Measurements from ENCODE around the gene VARS1. TPM values are rescaled to one million over a fixed set of nuclear protein-coding genes. Genes with fewer than 3 reads are reported as not detected.
"Not testable (repeated sequence)": the region's sequence is repeated elsewhere in the genome, so short reads cannot be mapped to it uniquely, and the experiment has no call there.

The VARS1 gene
- polyA plus RNA-seq (2013, experiment 1 of 2; ENCODE audit: insufficient read length): 79.9 TPM
- polyA plus RNA-seq (2013, experiment 2 of 2; ENCODE audit: insufficient read length): 74.4 TPM

DNA sequence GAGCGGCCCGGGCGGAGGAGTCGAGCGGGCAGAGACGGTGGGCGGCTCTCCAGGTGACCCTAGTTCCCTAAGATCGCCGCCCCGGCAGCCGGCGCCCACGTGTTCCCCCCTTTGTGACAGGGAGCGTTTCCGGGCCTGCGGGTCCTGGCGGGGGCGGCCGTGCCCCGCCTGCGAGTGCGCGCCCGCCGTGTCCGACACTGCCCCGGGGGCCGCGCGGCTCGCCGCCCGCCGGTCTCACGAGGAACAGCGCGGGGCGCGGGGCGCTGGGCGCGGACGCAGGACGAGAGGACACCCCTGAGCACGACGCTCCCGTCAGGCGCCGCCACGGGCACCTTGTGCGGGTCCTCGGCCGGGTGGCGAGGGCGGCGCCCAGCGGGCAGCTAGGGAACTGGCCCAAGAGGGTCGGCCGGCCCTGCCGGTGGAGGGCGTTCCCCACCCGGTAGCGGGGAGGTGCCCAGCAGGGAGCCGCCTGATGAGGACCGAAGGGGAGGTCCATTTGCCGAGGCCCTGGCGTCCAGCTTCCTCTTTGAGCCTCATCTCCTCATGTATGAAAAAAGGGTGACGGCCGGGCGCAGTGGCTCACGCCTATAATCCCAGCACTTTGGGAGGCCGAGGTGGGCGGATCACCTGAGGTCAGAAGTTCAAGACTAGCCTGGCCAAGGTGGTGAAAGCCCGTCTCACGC lies at the start of gene VARS1:
VARS1 (minus strand) TSS at position 137 of the 683 bp plus-strand sequence. CDS start 535 bp downstream, outside the sequence.
- peak; percentile 91 for DNase-seq

- no peak for DNase-seq
Observed at GRCh38 chr6:31844507-31844906, 49.0 kb upstream of the VARS1 start.

DNA sequence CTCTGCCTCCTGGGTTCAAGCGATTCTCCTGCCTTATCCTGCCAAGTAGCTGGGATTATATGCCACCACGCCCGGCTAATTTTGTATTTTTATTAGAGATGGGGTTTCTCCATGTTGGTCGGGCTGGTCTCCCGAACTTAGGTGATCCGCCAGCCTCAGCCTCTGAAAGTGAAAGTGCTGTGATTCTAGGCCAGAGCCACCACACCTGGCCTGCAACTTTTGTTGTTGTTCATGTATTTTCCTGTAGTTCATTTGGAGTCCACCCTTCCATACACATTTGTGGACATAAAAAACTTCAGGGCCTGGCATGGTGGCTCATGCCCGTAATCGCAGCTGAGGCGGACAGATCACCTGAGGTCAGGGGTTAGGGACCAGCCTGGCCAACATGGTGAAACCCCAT lies 46.5 kb upstream of the VARS1 start:
- DNase-seq: no peak

DNA sequence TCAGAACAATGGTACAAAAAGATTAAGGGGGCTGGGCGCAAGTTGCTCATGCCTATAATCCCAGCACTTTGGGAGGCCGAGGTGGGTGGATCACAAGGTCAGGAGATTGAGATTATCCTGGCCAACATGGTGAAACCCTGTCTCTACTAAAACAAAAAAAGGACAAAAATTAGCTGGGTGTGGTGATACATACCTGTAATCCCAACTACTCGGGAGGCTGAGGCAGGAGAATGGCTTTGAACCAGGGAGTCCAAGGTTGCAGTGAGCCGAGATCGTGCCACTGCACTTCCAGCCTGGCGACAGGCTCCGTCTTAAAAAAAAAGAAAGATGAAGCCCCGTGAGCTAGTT lies 44.2 kb upstream of the VARS1 start:
- not testable (repeated sequence) for DNase-seq

DNA sequence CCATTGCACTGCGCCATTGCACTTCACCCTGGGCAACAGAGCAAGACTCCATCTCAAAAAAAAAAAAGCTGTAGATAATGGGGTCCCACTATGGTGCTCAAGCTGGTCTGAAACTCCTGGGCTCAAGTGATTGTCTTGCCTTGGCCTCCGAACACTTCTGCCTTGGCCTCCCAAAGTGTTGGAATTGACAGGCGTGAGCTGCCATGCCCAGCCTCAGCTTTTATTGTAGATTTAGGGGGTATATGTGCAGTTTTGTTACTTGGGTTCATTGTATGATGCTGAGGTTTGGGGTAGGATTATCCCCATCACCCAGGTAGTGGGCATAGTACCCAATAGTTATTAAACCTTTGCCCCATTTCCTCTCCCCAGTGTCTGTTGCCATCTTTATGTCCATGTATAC lies 43.4 kb upstream of the VARS1 start:
- no peak for DNase-seq

GRCh38 chr6:31838114-31838553 lies 42.6 kb upstream of the VARS1 start:
- DNase-seq: not testable (repeated sequence)

DNA sequence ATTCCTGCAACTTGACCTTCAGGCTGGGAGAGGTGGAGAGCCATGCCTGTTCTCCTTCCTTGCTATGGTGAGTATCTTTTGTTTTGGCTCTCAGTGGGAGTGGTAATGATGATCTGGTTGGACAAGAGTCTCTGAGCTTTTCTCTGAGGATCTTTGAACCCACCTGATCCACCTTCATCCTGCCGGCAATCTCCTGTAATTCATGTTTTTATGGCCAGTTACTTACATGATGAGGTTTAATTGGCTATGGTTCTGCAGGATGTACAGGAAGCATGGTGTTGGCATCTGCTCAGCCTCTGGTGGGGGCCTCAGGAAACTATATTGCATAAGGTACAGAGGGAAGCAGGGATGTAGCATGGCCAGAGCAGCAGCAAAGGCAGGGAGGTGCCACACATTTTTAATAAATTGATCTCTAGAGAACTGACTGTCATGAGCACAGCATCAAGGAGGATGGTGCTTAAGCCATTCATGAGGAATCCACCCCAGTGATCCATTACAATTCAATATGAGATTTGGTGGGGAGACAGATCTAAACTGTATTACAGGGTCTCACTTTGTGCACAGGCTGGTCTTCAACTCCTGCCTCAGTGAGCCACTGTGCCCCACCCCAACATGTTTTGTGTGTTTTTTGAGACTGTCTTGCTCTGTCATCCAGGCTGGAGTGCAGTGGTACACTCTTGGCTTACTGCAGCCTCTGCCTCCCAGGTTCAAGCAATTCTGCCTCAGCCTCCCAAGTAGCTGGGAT lies 42.0 kb upstream of the VARS1 start:
- DNase-seq: no peak

GRCh38 chr6:31836474-31837368 lies 41.2 kb upstream of the VARS1 start:
- no peak for DNase-seq

DNA sequence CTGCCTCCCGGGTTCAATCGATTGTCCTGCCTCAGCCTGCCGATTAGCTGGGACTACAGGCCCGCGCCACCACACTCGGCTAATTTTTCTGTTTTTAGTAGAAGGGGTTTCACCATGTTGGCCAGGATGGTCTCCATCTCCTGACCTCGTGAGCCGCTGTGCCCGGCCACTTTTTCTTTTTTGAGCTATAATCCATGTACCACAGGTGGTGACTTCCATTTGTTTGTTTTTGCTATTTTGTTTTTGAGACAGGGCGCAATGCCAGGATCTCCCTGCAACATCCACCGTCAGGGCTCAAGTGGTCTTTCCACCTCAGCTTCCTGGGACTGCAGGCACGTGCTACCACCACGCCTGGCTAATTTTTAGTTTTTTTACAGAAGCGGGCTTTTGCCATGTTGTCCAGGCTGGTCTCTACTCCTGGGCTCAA lies 40.5 kb upstream of the VARS1 start:
- no peak for DNase-seq

- DNase-seq: peak; percentile 89
Observed at GRCh38 chr6:31834367-31835250, 39.1 kb upstream of the VARS1 start.

DNA sequence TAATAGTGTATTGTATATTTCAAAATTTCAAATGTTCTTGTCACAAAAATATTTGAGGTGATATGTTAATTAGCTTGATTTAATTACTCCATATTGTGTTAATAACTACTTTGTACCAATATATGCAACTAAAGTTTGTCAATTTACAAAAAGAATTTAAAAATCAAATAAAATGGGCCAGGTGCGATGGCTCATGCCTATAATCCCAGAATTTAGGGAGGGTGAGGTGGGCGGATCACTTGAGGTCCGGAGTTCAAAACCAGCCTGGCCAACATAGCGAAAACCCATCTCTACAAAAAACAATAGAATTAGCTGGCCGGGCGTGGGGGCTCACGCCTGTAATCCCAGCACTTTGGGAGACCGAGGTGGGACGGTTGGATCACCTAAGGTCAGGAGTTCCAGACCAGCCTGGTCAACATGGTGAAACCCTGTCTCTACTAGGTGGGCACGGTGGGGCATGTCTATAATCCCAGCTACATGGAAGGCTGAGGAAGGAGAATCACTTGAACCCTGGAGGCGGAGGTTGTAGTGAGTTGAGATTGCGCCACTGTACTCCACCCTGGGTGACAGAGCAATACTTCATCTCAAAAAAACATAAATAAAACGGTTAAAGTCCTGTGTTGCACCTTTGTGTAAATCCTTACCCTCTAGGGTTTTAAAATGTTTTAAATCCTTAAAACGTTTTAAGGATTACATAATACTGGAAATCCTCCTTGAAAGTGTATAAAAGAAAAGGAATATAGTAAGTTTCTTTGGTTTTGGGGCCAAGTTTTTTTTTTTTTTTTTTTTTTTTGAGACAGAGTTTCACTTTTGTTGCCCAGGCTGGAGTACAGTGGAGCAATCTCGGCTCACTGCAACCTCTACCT lies 36.0 kb upstream of the VARS1 start:
- no peak for DNase-seq

GRCh38 chr6:31830886-31831335 lies 35.4 kb upstream of the VARS1 start:
- DNase-seq: no peak

DNA sequence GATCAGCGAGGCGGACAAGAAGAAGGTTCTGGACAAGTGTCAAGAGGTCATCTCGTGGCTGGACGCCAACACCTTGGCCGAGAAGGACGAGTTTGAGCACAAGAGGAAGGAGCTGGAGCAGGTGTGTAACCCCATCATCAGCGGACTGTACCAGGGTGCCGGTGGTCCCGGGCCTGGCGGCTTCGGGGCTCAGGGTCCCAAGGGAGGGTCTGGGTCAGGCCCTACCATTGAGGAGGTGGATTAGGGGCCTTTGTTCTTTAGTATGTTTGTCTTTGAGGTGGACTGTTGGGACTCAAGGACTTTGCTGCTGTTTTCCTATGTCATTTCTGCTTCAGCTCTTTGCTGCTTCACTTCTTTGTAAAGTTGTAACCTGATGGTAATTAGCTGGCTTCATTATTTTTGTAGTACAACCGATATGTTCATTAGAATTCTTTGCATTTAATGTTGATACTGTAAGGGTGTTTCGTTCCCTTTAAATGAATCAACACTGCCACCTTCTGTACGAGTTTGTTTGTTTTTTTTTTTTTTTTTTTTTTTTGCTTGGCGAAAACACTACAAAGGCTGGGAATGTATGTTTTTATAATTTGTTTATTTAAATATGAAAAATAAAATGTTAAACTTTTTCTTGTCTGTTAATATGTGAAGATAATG lies 34.2 kb upstream of the VARS1 start:
- peak; percentile 58 for DNase-seq

DNA sequence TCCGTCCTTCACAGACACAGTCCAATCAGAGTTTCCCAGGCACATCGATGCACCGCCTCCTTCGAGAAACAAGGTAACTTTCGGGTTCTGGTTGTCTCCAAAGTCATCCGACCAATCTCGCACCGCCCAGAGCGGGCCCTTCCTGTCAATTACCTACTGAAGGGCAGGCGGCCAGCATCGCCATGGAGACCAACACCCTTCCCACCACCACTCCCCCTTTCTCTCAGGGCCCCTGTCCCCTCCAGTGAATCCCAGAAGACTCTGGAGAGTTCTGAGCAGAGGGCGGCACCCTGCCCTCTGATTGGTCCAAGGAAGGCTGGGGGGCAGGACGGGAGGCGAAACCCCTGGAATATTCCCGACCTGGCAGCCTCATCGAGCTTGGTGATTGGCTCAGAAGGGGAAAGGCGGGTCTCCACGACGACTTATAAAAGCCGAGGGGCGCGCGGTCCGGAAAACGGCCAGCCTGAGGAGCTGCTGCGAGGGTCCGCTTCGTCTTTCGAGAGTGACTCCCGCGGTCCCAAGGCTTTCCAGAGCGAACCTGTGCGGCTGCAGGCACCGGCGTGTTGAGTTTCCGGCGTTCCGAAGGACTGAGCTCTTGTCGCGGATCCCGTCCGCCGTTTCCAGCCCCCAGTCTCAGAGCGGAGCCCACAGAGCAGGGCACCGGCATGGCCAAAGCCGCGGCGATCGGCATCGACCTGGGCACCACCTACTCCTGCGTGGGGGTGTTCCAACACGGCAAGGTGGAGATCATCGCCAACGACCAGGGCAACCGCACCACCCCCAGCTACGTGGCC lies 31.9 kb upstream of the VARS1 start, which contains the start of gene HSPA1B:
HSPA1B (plus strand) TSS at position 453 of the 794 bp plus-strand sequence; CDS start at position 666, 213 bp downstream.
- peak; percentile 100 for DNase-seq

DNA sequence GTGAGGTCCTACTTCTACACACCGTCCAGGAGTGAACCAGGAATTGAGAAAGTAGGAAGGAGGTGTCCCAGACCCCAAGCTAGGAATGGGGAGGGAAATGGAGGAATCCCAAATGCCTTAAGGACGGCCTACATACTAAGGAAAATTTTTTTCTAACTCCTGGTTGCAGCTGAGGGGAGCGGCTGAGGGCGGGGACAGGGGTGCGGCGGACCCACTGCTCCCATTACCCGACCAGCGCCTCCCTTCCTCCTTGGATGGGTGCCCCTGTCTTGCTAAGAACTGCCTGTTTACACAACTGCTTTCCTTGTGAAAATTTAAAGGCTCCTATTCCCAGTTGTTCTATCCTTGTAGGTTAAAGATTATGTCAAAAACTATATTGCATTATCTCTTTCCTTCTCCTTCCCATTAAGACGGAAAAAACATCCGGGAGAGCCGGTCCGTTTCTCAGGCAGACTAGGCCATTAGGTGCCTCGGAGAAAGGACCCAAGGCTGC lies 31.3 kb upstream of the VARS1 start:
- DNase-seq: peak; percentile 87

GRCh38 chr6:31825553-31825952 lies 30.0 kb upstream of the VARS1 start:
- no peak for DNase-seq

DNA sequence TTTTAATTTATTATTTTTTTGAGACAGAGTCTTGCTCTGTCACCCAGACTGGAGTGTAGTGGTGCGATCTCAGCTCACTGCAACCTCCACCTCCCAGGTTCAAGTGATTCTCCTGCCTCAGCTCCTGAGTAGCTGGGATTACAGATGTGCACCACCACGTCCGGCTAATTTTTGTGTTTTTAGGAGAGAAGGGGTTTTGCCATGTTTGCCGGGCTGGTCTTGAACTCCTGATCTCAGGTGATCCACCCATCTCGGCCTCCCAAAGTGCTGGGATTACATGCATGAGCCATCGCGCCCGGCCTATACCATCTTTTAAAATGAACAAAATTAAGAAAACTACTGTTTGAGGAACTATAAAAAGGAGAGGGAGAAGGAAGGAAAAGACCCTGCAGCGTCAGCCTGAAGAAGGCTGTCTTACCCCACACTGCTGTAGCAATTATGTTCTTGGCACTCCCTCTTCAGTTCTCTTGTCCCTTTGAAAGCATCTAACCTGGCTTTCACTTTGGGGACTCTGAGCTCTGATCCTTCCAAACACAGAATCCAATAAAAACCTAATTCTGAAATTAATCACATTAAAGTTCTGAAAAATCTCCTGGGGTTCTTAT lies 28.1 kb upstream of the VARS1 start:
- not testable (repeated sequence) for DNase-seq

DNA sequence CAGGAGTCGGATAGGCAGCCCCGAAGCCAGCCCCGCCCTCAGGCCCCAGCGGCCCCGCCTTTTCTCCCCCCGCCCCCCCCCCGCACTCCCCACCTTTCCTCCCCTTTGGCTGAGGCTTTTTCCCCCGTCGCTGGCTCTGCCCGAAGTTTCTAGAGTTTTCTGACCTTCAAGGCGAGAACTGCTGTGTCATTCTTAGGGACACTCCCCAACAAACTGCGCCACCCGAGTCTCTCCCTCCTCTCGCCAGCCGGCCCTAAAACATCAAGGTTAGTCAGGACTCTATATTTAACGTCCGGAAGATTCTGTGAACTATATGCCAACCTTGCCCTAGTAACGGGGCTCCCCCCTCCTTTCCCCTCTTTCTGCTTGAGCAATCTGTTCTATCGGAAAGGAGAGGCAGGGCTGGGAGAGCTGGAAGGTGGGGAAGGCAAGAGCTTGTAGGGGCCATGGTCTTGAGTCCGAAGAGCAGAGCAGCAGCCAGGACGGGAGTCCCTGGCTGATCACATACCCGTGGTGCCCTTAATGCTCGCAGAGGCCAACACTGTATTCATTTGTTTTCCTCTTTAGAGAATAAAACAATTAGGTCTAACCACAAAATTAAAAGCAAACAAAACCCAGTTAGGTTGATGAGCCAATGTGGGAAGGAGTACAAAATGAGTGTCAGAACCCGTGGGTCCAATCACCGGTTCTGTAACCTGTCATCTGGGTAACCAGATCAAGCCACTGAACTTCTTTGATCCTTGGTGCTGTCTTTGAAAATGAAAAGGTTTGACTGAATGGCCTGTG lies 26.7 kb upstream of the VARS1 start:
- peak; percentile 86 for DNase-seq
